H1 (cell line): Measurements from ENCODE around the gene MYH6. TPM values are rescaled to one million over a fixed set of nuclear protein-coding genes. Genes with fewer than 3 reads are reported as not detected.
A peak's percentile ranks its signal among the peaks of the same experiment; 100 is the strongest.

Experiments used
- CTCF ChIA-PET: fragments of 300-600 bp; sonication (Branson Sonifier 250); formaldehyde crosslinking; loops from one replicate; lab custom pipeline; 2021; ENCODE audit not compliant: partially characterized antibody; lab: Charles Lee
- POLR2A ChIA-PET: fragments of 300-600 bp; sonication (Branson Sonifier 250); formaldehyde crosslinking; loops from one replicate; lab custom pipeline; 2021; ENCODE audit warnings: inconsistent platforms; ENCODE audit not compliant: partially characterized antibody; lab: Charles Lee
- DNase-seq, 2 experiments: peaks; one replicate each; pipeline versions ENCODE4 v3.0.0 to v3.0.0-alpha.2; 2010 to 2022; ENCODE audit warnings: low spot score in 2 of 2, low read depth in 1 of 2, mixed read lengths in 1 of 2
- FAIRE-seq: peaks from 2 replicates; lab custom pipeline; 2011; peaks lifted over from hg19 to GRCh38; lab: Jason Lieb, UNC
- H2AFZ ChIP-seq: 2 replicates; pipeline ENCODE4 v1.8.1; 2012; ENCODE audit warnings: low read length, inconsistent platforms
- H2AK5ac ChIP-seq: 2 replicates; pipeline ENCODE4 v1.6.1; 2013; ENCODE audit warnings: low read depth, low read length
- H2BK120ac ChIP-seq: replicated peaks from 2 replicates; pipeline ENCODE3; 2013; ENCODE audit warnings: low read depth, low read length, inconsistent platforms
- H2BK12ac ChIP-seq: 2 replicates; pipeline ENCODE4 v1.6.1; 2013; ENCODE audit warnings: low read depth, low read length
- H2BK15ac ChIP-seq: 2 replicates; pipeline ENCODE4 v1.6.1; 2013; ENCODE audit warnings: low read length
- H2BK20ac ChIP-seq: 2 replicates; pipeline ENCODE4 v1.6.1; 2013; ENCODE audit warnings: low read length
- H2BK5ac ChIP-seq: 2 replicates; pipeline ENCODE4 v1.6.1; 2013; ENCODE audit warnings: low read depth, low read length
- H3K14ac ChIP-seq: 2 replicates; pipeline ENCODE4 v1.6.1; 2013; ENCODE audit warnings: inconsistent platforms; ENCODE audit not compliant: insufficient read length
- H3K18ac ChIP-seq: 2 replicates; pipeline ENCODE4 v1.6.1; 2013; ENCODE audit warnings: low read length; ENCODE audit errors: extremely low read depth
- H3K23ac ChIP-seq: 2 replicates; pipeline ENCODE4 v1.6.1; 2013; ENCODE audit warnings: inconsistent platforms; ENCODE audit not compliant: insufficient read length
- H3K23me2 ChIP-seq: 2 replicates; pipeline ENCODE4 v1.6.1; 2013; ENCODE audit warnings: low read depth, low read length
- H3K27ac ChIP-seq: 2 replicates; pipeline ENCODE4 v1.6.1; 2011; ENCODE audit warnings: low read depth, low read length, inconsistent platforms
- H3K27me3 ChIP-seq, 4 experiments: replicated peaks in 1 of 4; 1 replicate in 1 of 4; 2 replicates in 3 of 4; pipeline versions ENCODE4 v1.6.1 to v1.8.1; 2011 to 2013; ENCODE audit warnings: low read length in 3 of 4, mild to moderate bottlenecking in 3 of 4, inconsistent platforms in 2 of 4, mixed read lengths in 2 of 4, moderate library complexity in 1 of 4; ENCODE audit not compliant: control insufficient read depth in 3 of 4, insufficient read depth in 3 of 4; ENCODE audit errors: extremely low read depth in 1 of 4
- H3K36me3 ChIP-seq, 4 experiments: 2 replicates each; pipeline versions ENCODE4 v1.6.1 to v1.8.1; 2011 to 2013; ENCODE audit warnings: mild to moderate bottlenecking in 4 of 4, low read length in 3 of 4, moderate library complexity in 2 of 4, control low read depth in 1 of 4, inconsistent platforms in 1 of 4; ENCODE audit not compliant: insufficient read depth in 4 of 4, control insufficient read depth in 2 of 4
- H3K4ac ChIP-seq: replicated peaks from 2 replicates; pipeline ENCODE3; 2013; ENCODE audit warnings: low read length, low read depth, mixed read lengths, inconsistent platforms; ENCODE audit not compliant: insufficient read length
- H3K4me1 ChIP-seq, 4 experiments: replicated peaks in 1 of 4; 1 replicate in 1 of 4; 2 replicates in 3 of 4; pipeline versions ENCODE4 v1.6.1 to v1.8.1; 2011 to 2013; ENCODE audit warnings: low read length in 3 of 4, inconsistent platforms in 2 of 4, mixed read lengths in 1 of 4; ENCODE audit not compliant: insufficient read depth in 4 of 4, control insufficient read depth in 3 of 4
- H3K4me2 ChIP-seq, 2 experiments: 2 replicates each; pipeline versions ENCODE4 v1.6.1 to v1.8.1; 2011 to 2013; ENCODE audit warnings: low read depth in 2 of 2, low read length in 2 of 2, control low read depth in 1 of 2, inconsistent platforms in 1 of 2, mild to moderate bottlenecking in 1 of 2; ENCODE audit not compliant: insufficient read depth in 1 of 2
- H3K4me3 ChIP-seq, 4 experiments: fragments of 200-600, 300-600 bp in 1 of 4; sonication (generic), shearing (Covaris generic), sonication (Bioruptor Twin) in 1 of 4; 2 replicates each; pipeline versions ENCODE4 v1.5.1 to v1.8.1; 2011 to 2016; ENCODE audit warnings: low read length in 4 of 4, low read depth in 3 of 4, control low read depth in 2 of 4, inconsistent platforms in 2 of 4, mild to moderate bottlenecking in 2 of 4, mixed read lengths in 1 of 4, moderate library complexity in 1 of 4; ENCODE audit not compliant: insufficient read depth in 2 of 4; ENCODE audit errors: extremely low read depth in 1 of 4
- H3K56ac ChIP-seq: replicated peaks from 2 replicates; pipeline ENCODE3; 2013; ENCODE audit warnings: low read depth, mild to moderate bottlenecking, mixed read lengths, low read length, inconsistent platforms; ENCODE audit not compliant: insufficient read length
- H3K79me1 ChIP-seq: 2 replicates; pipeline ENCODE4 v1.6.1; 2013; ENCODE audit warnings: low read depth, low read length, control low read depth
- H3K79me2 ChIP-seq, 2 experiments: 2 replicates each; pipeline versions ENCODE4 v1.6.1 to v1.8.1; 2012 to 2013; ENCODE audit warnings: low read length in 2 of 2, mild to moderate bottlenecking in 2 of 2, inconsistent platforms in 1 of 2; ENCODE audit not compliant: insufficient read depth in 2 of 2, control insufficient read depth in 1 of 2
- H3K9ac ChIP-seq, 4 experiments: replicated peaks in 1 of 4; 1 replicate in 1 of 4; 2 replicates in 3 of 4; pipeline versions ENCODE4 v1.6.1 to v1.8.1; 2011 to 2013; ENCODE audit warnings: low read depth in 3 of 4, low read length in 3 of 4, control low read depth in 2 of 4, mild to moderate bottlenecking in 2 of 4, moderate library complexity in 2 of 4, inconsistent platforms in 1 of 4; ENCODE audit errors: extremely low read depth in 1 of 4
- H3K9me3 ChIP-seq, 2 experiments: 2 replicates each; pipeline versions ENCODE4 v1.6.1 to v1.8.1; 2012 to 2013; ENCODE audit warnings: mild to moderate bottlenecking in 2 of 2, moderate library complexity in 2 of 2, control low read depth in 1 of 2, inconsistent platforms in 1 of 2, low read depth in 1 of 2, low read length in 1 of 2, mixed read lengths in 1 of 2; ENCODE audit not compliant: insufficient read depth in 2 of 2
- H4K20me1 ChIP-seq, 2 experiments: replicated peaks in 1 of 2; 2 replicates each; pipeline versions ENCODE3 to v1.8.1; 2011 to 2013; ENCODE audit warnings: inconsistent platforms in 2 of 2, low read length in 2 of 2, mild to moderate bottlenecking in 1 of 2; ENCODE audit not compliant: insufficient read depth in 2 of 2, control insufficient read depth in 1 of 2
- H4K5ac ChIP-seq: 2 replicates; pipeline ENCODE4 v1.6.1; 2013; ENCODE audit warnings: low read length, low read depth, mixed read lengths, inconsistent platforms; ENCODE audit not compliant: insufficient read length
- H4K8ac ChIP-seq: 2 replicates; pipeline ENCODE4 v1.8.0; 2013; ENCODE audit warnings: mild to moderate bottlenecking, moderate library complexity, low read length, inconsistent platforms; ENCODE audit not compliant: insufficient read depth; ENCODE audit errors: extremely low read depth
- H4K91ac ChIP-seq: replicated peaks from 2 replicates; pipeline ENCODE3; 2013; ENCODE audit warnings: low read length, mixed read lengths, inconsistent platforms; ENCODE audit not compliant: insufficient read length
- RAD21 ChIP-seq, 2 experiments: IDR thresholded peaks in 1 of 2; conservative IDR thresholded peaks in 1 of 2; 2 replicates each; pipeline ENCODE4 v1.6.1; 2011; ENCODE audit warnings: low read depth in 2 of 2, low read length in 2 of 2, improper control_type of control experiment in 1 of 2, inconsistent platforms in 1 of 2, mild to moderate bottlenecking in 1 of 2, moderate library complexity in 1 of 2
- SIN3A ChIP-seq, 2 experiments: IDR thresholded peaks in 1 of 2; conservative IDR thresholded peaks in 1 of 2; 2 replicates each; pipeline ENCODE4 v1.6.1; 2011 to 2012; ENCODE audit warnings: low read length in 2 of 2, improper control_type of control experiment in 1 of 2, low read depth in 1 of 2, mild to moderate bottlenecking in 1 of 2
- TAF1 ChIP-seq: IDR thresholded peaks from 2 replicates; pipeline ENCODE4 v1.6.1; 2011; ENCODE audit warnings: mild to moderate bottlenecking, low read depth, low read length
- WGBS, 2 experiments: shearing (Covaris generic) in 1 of 2; methylation state at CpG; one replicate each; pipeline versions ENCODE4 v1.1.6 to v1.1.7; 2013 to 2015; ENCODE audit warnings: low lambda C conversion rate in 2 of 2, mixed read lengths in 2 of 2, inconsistent platforms in 1 of 2, low coverage in 1 of 2, missing lambda C conversion rate in 1 of 2; ENCODE audit not compliant: insufficient replicate concordance in 2 of 2, insufficient coverage in 1 of 2, insufficient read length in 1 of 2; ENCODE audit errors: extremely low coverage in 1 of 2, missing lambda C conversion rate in 1 of 2; 5-methylcytosine and 5-hydroxymethylcytosine counted together
- polyA plus RNA-seq, 7 experiments: library from polyadenylated mRNA; depleted of rRNA in 3 of 7; stranded (reverse) in 5 of 7; unstranded in 2 of 7; fragments of >200 nt in 5 of 7; fragments of 200-250 nt in 2 of 7; gene quantifications; 1 replicate in 5 of 7; 2 replicates in 1 of 7; 4 replicates in 1 of 7; pipeline versions ENCODE4 v1.2.1 to v1.2.3, GENCODE V29; 2011 to 2013; ENCODE audit warnings: missing spikeins in 2 of 7, mixed read lengths in 2 of 7
- total RNA-seq: library from RNA; stranded (reverse); fragmentation: NEBNext Ultra II Directional; extraction: Animal tissue kit (Norgen Biotek cat#: 25700); gene quantifications from 2 replicates; pipeline ENCODE4 v1.2.1, GENCODE V29; 2021
- TF ChIP-seq, protein P1 (sequence below), 3 experiments: IDR thresholded peaks; 1 replicate in 2 of 3; 2 replicates in 1 of 3; pipeline versions ENCODE4 v1.5.1 to v1.6.1; 2011; ENCODE audit warnings: low read length in 3 of 3, mild to moderate bottlenecking in 3 of 3, inconsistent platforms in 2 of 3, low read depth in 1 of 3, moderate library complexity in 1 of 3; ENCODE audit not compliant: insufficient read depth in 1 of 3; ENCODE audit errors: control extremely low read depth in 1 of 3

The MYH6 gene
- total and polyA plus RNA-seq, 2 of the 8 experiments (the other 6 are each of a cell fraction or from before 2014, with no cell fraction given) = 0.03 TPM; not detected in 1

DNA sequence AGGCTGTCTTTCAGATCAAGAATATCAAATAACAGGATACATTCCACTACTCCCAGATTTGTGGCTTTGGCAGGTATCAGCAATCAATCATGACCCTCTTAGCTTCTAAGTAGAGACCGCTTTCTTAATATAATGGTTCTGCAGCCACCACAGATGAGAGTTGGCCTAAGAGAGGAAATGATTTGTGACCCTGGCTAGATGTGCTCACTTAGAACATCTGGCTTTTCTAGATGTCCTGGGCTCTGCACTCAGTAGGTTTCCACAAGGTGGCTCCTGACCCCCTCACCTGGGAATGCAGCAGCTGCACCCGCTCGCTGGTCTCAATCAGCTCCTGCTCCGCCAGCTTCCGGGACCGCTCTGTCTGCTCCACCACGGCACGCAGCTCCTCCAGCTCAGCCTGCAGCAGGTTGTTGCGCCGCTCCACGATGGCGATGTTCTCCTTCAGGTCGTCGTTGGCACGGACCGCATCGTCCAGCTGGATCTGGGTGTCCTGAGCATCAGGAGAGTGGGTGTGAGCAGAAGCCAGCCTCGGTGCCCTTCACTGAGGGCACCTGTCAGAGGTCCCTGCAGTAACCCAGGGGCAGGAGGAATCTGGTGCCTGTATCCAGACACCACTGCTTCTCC is 22.3 kb downstream of the MYH6 start:
- H3K9me3 ChIP-seq = no peaks in the 10 kb centered on the region
- no peak overlapping the region for H4K5ac ChIP-seq
- TF ChIP-seq RAD21 (IDR thresholded peaks at IDR 0.05 in 1 of 2, conservative IDR thresholded peaks at IDR 0.05 in 1 of 2; ENCODE audit: low read depth in 2 of 2, low read length in 2 of 2) = peak; percentile 22 to 33; a peak in 2 of 4 replicates
- TF ChIP-seq, protein P1, sequence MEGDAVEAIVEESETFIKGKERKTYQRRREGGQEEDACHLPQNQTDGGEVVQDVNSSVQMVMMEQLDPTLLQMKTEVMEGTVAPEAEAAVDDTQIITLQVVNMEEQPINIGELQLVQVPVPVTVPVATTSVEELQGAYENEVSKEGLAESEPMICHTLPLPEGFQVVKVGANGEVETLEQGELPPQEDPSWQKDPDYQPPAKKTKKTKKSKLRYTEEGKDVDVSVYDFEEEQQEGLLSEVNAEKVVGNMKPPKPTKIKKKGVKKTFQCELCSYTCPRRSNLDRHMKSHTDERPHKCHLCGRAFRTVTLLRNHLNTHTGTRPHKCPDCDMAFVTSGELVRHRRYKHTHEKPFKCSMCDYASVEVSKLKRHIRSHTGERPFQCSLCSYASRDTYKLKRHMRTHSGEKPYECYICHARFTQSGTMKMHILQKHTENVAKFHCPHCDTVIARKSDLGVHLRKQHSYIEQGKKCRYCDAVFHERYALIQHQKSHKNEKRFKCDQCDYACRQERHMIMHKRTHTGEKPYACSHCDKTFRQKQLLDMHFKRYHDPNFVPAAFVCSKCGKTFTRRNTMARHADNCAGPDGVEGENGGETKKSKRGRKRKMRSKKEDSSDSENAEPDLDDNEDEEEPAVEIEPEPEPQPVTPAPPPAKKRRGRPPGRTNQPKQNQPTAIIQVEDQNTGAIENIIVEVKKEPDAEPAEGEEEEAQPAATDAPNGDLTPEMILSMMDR (IDR thresholded peaks at IDR 0.05; ENCODE audit: control extremely low read depth in 1 of 3, insufficient read depth in 1 of 3, low read depth in 1 of 3, low read length in 3 of 3) = 0 out of 4 replicates have a peak, but pooled peaks of 1 of the 3 experiments have one; percentile 5
- TF ChIP-seq SIN3A (conservative IDR thresholded peaks at IDR 0.05 in 1 of 2, IDR thresholded peaks at IDR 0.05 in 1 of 2; ENCODE audit: low read depth in 1 of 2, low read length in 2 of 2) = no peak
- no peak for TF ChIP-seq TAF1
- no peak overlapping the region for H3K14ac ChIP-seq
- H3K56ac ChIP-seq = no peak overlapping the region
- H2BK5ac ChIP-seq = no peak overlapping the region
- POLR2A ChIA-PET = interaction anchor here (1.5 kb wide), 1 partner anchor 10 kb away, joined by 3 read pairs; no protein-coding TSS in a partner anchor
- no peak overlapping the region for H3K4me2 ChIP-seq
- no peaks in the 10 kb centered on the region for H3K79me2 ChIP-seq
- no peak overlapping the region for H3K4me3 ChIP-seq
- DNase-seq (no peak), FAIRE-seq (no peak)
- no peak overlapping the region for H2BK120ac ChIP-seq
- H4K8ac ChIP-seq = no peak overlapping the region
- WGBS, 2 experiments = 94% methylated on average over 18 of the region's 18 CpGs; no CpG with 5 or more reads in 1 of the 2 experiments
- no peak overlapping the region for H3K27ac ChIP-seq
- peaks cover 0 to 10% (median 0%) of the 10 kb centered on the region in 4 experiments; a peak in 1 of 7 replicates for H3K4me1 ChIP-seq
- no peaks in the 10 kb centered on the region for H3K79me1 ChIP-seq
- H2AK5ac ChIP-seq = no peak overlapping the region
- H3K36me3 ChIP-seq = no peaks in the 10 kb centered on the region
- H3K23me2 ChIP-seq = no peaks in the 10 kb centered on the region; the same call in 1 of the 2 replicates
- no peak overlapping the region for H2AFZ ChIP-seq
- H3K18ac ChIP-seq = no peak overlapping the region
- CTCF ChIA-PET = interaction anchor here (0.8 to 15.0 kb wide), 13 partner anchors 9 to 408 kb away, joined by 3 to 333 read pairs (median 3); partner anchors contain the start of genes EFS and SLC22A17
- no peak overlapping the region for H3K23ac ChIP-seq
- no peak overlapping the region for H3K9ac ChIP-seq
- H2BK15ac ChIP-seq = no peak overlapping the region
- no peak overlapping the region for H4K91ac ChIP-seq
- no peak overlapping the region for H3K4ac ChIP-seq
- H2BK12ac ChIP-seq = no peak overlapping the region
- H4K20me1 ChIP-seq = no peaks in the 10 kb centered on the region
- no peak overlapping the region for H2BK20ac ChIP-seq
- no peaks in the 10 kb centered on the region; a peak in 1 of 7 replicates for H3K27me3 ChIP-seq
